ENCODE data around the gene SPINDOC.
A peak's percentile ranks its signal among the peaks of the same experiment; 100 is the strongest.
"Not testable (repeated sequence)": the region's sequence is repeated elsewhere in the genome, so short reads cannot be mapped to it uniquely, and the experiment has no call there.

The SPINDOC gene

GRCh38 chr11:63855975-63856374, 42.7 kb downstream of the SPINDOC start:
- no peak for DNase-seq (ENCODE audit: low spot score)

GRCh38 chr11:63858628-63859550, 45.6 kb downstream of the SPINDOC start:
- DNase-seq (ENCODE audit: low spot score): no peak

- DNase-seq (ENCODE audit: low spot score): no peak
Observed at GRCh38 chr11:63862923-63863322, 49.7 kb downstream of the SPINDOC start.

GRCh38 chr11:63863620-63864019, 50.4 kb downstream of the SPINDOC start:
- not testable (repeated sequence) for DNase-seq (ENCODE audit: low spot score)

DNA sequence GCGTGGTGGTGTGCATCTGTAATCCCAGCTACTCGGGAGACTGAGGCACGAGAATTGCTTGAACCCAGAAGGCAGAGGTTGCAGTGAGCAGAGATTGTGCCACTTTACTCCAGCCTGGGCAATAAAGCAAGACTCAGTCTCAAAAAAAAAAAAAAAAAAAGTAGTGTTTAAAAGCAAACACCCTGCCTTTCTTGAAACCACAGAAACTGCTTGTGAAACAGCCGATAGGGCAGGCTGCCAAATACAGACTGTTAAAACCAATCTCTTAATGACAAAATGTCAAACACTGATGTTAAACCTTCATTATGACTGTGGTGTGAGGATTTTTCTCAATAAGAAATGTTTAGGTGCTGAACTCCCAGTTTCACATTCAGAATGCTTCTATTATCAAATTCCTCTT, 53.0 kb downstream of the SPINDOC start:
- DNase-seq (ENCODE audit: low spot score): peak; percentile 82

DNA sequence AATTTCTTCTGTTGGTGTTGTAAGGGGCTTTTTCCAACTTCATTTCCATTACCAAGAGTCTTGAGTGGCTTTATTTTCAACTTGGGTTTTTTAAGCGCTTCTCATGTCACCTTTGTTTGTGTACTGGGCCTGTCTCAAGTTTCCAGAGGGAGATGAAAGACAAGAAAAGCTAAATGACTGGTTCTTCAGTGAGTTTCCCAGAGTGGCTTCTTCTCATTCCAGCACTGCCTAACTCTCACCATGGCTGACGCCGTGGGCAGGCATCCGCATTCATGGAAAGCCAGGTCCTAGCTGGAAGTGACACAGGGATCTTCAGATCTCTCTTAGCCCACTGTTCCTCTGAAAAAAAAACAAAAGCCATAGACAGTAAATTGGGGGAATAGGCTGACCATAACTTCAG, 54.3 kb downstream of the SPINDOC start:
- DNase-seq (ENCODE audit: low spot score): no peak

DNA sequence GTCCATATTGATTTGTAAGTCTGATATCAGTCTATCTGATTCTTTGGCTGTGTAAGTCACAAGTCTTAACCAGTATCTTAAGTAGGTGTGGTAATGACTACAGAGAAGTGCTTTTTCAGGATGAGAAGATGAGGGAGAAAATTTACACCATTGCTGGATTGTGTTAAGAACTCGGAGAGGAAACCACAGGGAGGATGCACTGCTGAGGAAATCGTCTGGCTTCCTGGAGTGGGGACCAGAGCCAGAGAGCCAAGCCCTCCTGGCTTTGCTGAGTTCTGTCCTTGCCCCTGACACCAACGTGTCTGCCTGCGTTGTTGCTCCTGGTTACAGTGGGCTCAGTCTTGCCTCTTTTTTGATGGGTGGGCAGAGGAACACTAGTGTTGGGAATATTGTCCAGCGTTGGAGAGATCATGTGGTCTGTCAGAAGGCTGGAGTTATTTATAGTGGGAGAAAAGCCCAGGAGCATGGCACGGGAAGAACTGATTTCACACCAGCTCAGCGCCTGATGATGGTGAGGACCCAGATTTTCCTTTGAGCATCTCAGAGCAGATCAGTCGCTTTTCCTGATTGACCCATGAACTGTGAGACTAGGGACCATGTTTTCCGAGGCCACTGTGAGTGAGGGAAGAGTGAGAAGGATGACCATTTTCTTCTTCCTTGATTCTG, 55.3 kb downstream of the SPINDOC start:
- no peak for DNase-seq (ENCODE audit: low spot score)

DNA sequence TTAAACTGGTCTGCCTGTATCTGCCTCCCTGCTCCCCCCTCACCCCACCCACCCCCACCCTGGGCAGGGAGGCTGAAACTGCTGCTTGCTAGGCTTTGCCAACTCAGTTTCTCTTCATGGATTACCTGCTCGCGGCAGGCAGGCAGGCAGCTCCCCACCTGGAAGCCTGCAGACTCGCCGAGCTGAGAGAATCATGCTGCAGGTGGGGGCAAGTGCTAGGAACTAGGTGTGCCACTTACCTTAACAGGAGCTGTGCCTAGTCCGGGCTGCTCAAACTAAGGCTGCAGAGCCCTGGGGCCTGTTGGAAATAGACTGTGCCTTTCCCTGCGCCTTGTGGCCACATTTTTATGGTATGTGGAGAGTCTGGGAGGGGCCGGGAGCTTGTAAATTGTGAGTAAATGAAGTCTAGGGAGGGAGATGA, 55.9 kb downstream of the SPINDOC start:
- no peak for DNase-seq (ENCODE audit: low spot score)

- peak; percentile 70 for DNase-seq (ENCODE audit: low spot score)
Observed at GRCh38 chr11:63869683-63870082, 56.4 kb downstream of the SPINDOC start.

GRCh38 chr11:63870351-63871140, 57.3 kb downstream of the SPINDOC start:
- DNase-seq (ENCODE audit: low spot score): no peak

DNA sequence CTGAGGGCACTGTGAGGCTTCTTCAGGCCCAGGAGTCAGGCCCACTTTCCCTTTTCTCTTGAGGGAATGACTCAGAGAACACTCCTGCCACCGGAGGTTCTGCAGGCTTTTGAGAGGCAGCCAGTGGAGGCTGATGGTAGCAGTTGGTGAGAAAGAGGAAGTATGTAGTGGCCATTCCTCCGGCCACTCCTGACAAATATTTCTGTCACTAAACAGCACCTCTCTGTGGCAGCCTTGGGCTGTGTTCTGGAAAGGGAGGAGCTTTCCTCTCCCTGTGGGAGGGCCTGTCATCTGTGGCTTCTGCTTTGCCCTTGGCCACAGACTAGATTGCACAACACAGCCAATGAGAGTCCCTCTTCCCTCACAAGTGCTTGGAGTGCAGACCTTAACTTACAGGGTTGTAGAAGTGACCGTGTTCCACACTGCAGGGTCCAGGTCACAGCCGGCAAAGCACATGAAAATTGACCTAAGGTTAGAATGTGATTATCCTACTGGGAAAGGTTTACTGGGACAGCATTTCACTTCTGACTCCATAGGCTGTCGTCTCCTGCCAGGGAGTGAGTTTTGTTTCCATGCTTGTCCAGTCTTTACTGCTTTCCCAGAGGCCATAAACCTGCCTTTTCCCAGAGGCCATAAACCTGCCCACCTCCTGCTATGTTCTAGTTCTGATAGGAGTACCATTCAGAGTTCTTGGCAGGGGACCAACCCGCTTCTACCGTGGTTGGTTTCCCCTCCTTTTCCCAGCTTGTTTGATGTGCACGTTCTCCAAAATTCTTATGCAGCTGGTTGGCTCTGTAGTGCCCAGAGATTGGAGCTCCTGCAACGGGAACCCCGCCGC, 58.9 kb downstream of the SPINDOC start:
- DNase-seq (ENCODE audit: low spot score): peak; percentile 38

GRCh38 chr11:63872800-63873197, 59.5 kb downstream of the SPINDOC start:
- DNase-seq (ENCODE audit: low spot score): no peak

DNA sequence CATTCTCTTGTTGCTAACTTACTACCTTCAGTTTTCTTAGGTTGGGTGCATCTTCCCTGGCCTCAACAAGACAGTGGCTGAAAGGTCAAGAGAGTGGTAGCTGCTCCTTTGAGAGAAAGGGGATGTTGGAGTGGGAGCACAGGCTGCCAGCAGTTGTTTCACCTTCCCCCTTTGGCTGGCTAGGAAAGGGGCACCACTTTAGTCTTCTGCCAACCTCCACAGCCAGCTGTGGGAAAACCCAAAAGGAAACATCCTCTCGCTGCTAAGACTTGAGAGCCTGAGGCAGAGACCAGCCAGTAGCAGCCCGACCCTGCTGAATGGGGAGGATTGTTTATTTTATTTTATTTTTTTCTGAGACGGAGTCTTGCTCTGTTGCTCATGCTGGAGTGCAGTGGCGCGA, 60.1 kb downstream of the SPINDOC start:
- DNase-seq (ENCODE audit: low spot score): no peak

- no peak for DNase-seq (ENCODE audit: low spot score)
Observed at GRCh38 chr11:63874511-63874910, 61.3 kb downstream of the SPINDOC start.

DNA sequence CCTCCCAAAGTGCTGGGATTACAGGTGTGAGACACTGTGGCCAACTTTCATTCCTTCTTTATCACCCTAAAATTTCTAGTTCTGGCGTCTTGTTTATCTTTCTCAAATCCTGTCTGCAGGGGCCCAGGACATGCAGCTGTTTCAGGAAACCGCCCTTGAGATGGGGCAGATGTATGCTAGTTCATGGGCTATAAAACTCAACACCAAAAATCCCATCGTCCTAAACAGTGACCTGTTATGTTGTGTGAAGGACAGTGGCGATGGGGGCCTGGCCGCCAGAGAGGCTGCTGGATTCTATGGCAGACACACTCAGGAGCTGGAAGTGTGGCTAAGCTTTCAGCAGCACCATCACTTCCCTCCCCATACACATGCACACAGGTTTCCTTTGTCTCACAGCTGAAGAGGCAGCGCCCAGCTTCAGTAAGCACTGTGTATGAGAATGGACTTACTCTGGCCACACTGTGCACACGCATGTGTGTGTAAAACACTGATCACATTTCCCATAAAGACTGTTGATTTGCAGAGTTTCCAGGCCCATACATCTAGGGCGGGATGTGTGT, 62.3 kb downstream of the SPINDOC start:
- no peak for DNase-seq (ENCODE audit: low spot score)

GRCh38 chr11:63876616-63877015, 63.4 kb downstream of the SPINDOC start:
- no peak for DNase-seq (ENCODE audit: low spot score)
